Measurements from ENCODE around the gene SMG1.
"Not testable (repeated sequence)": the region's sequence is repeated elsewhere in the genome, so short reads cannot be mapped to it uniquely, and the experiment has no call there.

SMG1 gene

DNA sequence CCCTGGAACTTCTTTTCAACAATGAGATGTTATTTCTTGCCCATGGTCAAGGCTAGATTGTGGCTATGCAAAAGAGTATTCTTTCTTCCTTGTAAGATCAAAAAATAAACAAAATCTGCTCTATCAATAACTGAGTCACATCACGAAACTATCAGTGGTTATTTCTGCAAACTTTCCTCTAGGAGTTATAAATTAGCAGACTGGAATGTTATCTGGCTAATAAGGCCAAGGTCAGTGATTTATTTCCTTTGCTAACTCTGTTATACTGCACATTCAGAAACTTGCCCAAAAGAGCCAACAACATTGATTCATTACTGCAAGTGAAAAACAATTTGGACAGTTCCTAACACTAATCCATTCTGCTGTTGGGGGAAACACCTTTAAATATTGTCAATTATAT, 129.8 kb downstream of the SMG1 start:
- no peak for DNase-seq

DNA sequence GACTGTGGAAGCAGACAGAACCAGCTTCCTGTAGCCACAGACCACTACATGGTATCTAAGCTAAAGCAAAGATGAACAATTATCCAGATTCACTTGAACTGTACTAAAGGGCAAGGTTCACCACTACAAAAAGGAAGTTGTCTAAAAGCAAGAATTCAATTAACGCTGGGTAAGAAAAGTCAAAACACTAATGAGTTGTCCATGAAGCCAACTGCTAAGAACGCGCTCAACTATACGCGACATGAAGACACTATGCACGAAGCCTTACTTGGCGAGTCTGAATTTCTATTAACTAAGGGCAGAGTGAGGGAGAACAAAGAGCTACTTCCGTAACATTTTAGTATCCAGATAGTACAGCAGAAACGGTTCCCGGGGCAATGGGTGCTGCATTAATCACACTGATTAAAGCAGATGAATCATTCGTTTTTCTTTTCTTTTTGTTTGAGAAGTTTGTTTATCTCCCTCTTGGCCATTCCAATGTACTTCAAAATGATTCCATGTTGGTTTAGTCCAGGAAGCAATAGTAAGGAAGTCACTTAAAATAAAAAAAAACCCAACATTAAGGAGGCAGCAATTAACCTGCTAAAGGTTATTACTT, 133.3 kb downstream of the SMG1 start:
- DNase-seq, result no peak

GRCh38 chr16:18789850-18790706, 136.1 kb downstream of the SMG1 start, which contains the start of gene RPS15A:
TSS of gene RPS15A (minus strand) at chr16:18790334. CDS start at chr16:18789113, 1,221 bp downstream.
- peak; percentile 75 to 95 for DNase-seq

DNA sequence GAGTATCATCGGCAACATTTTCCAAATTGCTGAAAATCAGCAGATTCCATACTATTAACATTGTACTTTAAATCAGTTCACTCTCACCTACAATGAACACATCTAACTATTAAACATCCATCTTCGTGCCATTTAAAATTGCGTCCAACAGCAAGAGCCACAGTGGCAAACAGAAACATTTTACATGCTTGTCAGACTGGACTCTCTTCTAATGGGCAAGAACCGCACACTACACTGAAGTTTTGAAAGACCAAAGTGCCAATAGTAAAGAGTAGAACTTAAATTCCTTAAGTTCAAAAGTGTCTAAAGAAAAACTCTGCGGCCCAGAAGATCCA, 136.7 kb downstream of the SMG1 start:
- no peak for DNase-seq

GRCh38 chr16:18788828-18789514, 137.2 kb downstream of the SMG1 start:
- no peak for DNase-seq

- DNase-seq, result no peak
Measured at GRCh38 chr16:18784917-18785623, 141.1 kb downstream of the SMG1 start.

DNA sequence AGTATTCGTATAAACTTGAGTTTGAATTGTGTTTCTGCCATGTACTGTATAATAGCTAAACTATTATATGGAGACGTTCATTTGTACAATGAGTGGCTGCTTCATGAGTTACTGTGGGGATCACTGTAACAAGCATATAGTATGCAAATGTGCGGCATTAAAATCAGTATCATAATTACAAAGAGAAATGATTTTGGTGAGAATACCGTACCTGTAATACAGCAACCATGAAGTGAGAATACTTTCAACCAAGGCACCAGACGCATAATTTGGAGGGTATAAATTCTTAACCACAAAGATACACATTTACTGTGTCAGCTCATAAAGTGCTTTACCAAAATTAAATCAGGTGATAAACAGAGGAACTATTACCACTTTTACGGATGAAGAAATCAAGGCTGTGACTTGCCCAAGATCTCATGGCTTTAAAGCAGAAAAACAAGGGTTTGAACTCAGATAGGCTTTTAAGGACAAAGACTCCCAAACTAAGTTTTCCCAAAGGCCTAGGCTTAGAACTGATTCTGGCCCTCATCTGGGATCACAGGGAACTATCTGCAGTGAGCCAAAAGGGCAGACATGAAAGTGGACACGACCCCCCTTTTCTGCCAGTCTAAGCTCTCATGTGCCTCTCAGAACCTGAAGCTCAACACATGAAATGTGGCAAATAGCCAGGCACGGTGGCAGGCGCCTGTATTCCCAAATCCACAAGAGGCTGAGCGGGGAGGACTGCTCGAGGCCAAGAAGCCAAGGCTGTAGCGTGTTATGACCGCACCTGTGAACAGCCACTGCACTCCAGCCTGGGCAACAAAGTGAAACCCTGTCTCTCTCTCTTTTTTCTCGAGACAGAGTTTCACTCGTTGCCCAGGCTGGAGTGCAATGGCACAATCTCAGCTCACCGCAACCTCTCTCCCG, 142.5 kb downstream of the SMG1 start:
- DNase-seq, result no peak

GRCh38 chr16:18782697-18783429, 143.3 kb downstream of the SMG1 start:
- DNase-seq, result no peak

DNA sequence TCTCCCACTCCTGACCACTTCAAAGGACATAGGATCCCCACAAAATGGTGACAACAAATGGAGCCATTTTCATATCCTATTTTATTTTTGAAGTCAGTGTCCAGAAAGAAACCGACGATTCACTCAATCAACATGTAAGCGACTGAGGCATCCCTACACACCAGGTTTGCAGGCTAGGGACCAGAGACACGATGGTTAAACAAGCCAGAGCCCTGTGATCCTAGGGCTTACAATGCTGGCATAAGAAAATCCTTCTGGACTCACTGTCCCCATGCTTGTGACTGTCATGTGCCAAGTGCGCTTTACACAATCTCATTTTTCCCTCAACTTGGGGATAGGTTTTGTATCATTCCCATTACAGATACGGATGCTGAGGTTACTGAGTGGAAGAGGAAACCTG, 145.0 kb downstream of the SMG1 start:
- DNase-seq, result not testable (repeated sequence)

- not testable (repeated sequence) for DNase-seq
Measured at GRCh38 chr16:18780460-18781026, 145.7 kb downstream of the SMG1 start.

GRCh38 chr16:18777664-18778063, 148.5 kb downstream of the SMG1 start:
- DNase-seq, result not testable (repeated sequence)

- DNase-seq, result not testable (repeated sequence)
Measured at GRCh38 chr16:18776334-18776733, 149.9 kb downstream of the SMG1 start.

DNA sequence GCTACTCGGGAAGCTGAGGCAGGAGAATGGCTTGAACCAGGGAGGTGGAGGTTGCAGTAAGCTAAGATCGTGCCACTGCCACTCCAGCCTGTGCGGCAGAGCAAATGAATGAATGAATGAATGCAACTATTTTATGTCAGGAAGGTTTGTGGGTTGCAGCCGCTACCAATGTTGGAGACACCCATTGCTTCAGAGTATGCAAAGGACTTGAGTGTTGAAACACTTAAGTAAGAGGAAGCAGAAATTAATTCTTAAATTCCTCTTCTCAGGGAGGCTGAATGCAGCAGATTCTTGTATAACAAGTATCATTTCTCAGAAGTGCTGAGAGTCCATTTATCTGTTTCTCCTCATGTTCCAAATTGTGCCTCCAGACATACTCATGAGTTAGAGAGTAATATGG, 151.6 kb downstream of the SMG1 start:
- DNase-seq, result not testable (repeated sequence)

DNA sequence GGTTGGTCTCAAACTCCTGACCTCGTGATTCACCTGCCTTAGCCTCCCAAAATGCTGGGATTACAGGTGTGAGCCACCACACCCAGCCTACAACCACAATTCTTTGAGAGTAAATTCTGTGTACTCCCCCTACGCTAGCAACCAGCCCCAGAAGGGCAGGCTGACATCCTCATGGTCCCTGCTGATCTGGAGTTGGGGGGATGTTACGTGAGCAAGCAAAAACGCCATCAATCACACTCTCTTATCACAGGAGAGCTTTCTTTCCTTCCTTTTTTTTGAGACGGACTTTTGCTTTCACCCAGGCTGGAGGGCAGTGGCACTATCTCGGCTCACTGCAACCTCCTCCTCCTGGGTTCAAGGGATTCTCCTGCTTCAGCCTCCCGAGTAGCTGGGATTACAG, 154.0 kb downstream of the SMG1 start:
- DNase-seq, result not testable (repeated sequence)

- DNase-seq, result not testable (repeated sequence)
Measured at GRCh38 chr16:18770336-18770962, 155.8 kb downstream of the SMG1 start.

GRCh38 chr16:18767217-18767616, 159.0 kb downstream of the SMG1 start:
- not testable (repeated sequence) for DNase-seq

GRCh38 chr16:18762713-18763112, 163.5 kb downstream of the SMG1 start:
- DNase-seq, result not testable (repeated sequence)

DNA sequence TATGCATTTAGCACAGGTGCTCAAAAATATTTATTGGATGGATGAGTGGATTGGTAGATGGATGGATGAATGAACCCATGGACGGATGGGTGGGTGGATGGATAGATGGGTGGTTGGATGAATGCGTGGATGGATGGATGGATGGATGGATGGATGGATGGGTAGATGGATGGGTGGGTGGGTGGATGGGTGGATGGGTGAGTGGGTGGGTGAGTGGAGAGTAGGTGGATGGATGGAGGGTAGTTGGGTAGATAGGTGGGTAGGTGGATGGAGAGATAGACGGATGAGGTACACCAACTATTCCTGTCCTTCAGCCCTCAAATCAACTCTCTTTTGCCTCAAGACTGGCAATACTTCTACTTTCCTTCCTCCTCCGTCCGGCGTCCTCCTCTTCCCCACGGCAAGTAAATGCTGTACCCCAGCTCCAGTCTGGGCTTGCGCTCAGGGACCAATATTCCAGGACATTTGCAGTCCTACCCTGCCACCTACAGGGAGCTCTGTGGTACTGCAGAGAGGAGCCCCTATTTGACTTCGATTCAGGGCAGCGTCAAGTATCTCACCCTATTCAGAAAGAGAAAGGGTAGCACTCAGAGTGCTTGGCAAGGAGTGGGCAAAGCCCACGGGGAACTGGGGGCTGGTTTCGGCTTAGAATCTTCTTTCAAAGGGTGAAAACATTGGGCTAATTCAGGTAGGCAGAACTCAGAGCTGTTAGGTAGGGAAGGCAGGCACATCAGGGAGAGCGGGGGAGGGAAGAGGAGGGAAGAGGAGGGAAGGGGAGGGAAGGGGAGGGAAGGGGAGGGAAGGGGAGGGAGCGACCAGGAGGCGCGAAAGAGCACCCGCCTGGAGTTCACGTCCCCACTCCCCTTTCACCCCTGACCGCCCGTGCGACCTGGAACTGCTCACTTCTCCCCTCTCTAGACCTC, 166.3 kb downstream of the SMG1 start:
- peak in 1 of 2 donors; percentile 3 for DNase-seq

All from bone marrow (tissue), 2 donors.